H1 (cell line): ENCODE measurements around the gene RASSF4. TPM values are rescaled to one million over a fixed set of nuclear protein-coding genes. Genes with fewer than 3 reads are reported as not detected.

ENCODE experiments used
- CBX8 ChIP-seq: fragments of 300-800, 300-1000 bp; sonication (generic); IDR thresholded peaks from 2 replicates; pipeline ENCODE4 v1.7.1; 2016; ENCODE audit warnings: low read depth, low read length, borderline replicate concordance
- FOSL1 ChIP-seq: IDR thresholded peaks from 2 replicates; pipeline ENCODE4 v1.6.1; 2011; ENCODE audit warnings: mild to moderate bottlenecking, low read depth, low read length, moderate library complexity; ENCODE audit not compliant: insufficient read depth
- KDM1A ChIP-seq: fragments of 200-600, 300-600 bp; sonication (generic); IDR thresholded peaks from 2 replicates; pipeline ENCODE4 v1.7.1; 2016; ENCODE audit warnings: mild to moderate bottlenecking, low read length, borderline replicate concordance
- RNF2 ChIP-seq: fragments of 200-900, 300-1000 bp; sonication (generic); IDR thresholded peaks from 2 replicates; pipeline ENCODE4 v1.7.1; 2016; ENCODE audit warnings: borderline replicate concordance, low read depth, mild to moderate bottlenecking, antibody characterized with exemption, low read length; ENCODE audit not compliant: poor library complexity, severe bottlenecking; ENCODE audit errors: missing control alignments
- polyA plus RNA-seq, 7 experiments: library from polyadenylated mRNA; depleted of rRNA in 3 of 7; stranded (reverse) in 5 of 7; unstranded in 2 of 7; fragments of >200 nt in 5 of 7; fragments of 200-250 nt in 2 of 7; gene quantifications; 1 replicate in 5 of 7; 2 replicates in 1 of 7; 4 replicates in 1 of 7; pipeline versions ENCODE4 v1.2.1 to v1.2.3, GENCODE V29; 2011 to 2013; ENCODE audit warnings: missing spikeins in 2 of 7, mixed read lengths in 2 of 7
- total RNA-seq: library from RNA; stranded (reverse); fragmentation: NEBNext Ultra II Directional; extraction: Animal tissue kit (Norgen Biotek cat#: 25700); gene quantifications from 2 replicates; pipeline ENCODE4 v1.2.1, GENCODE V29; 2021

RASSF4 gene
- total and polyA plus RNA-seq, 2 of the 8 experiments (the other 6 are each of a cell fraction or from before 2014, with no cell fraction given) = 14.3 to 14.5 TPM

GRCh38 chr10:44985175-44985681 lies 25.6 kb downstream of the RASSF4 start (continued):
- TF ChIP-seq RNF2 (no peak), FOSL1 (no peak), CBX8 (no peak), KDM1A (no peak)
